C4-2B (cell line): ENCODE measurements around the gene SHOX.

ENCODE experiments used
- CTCF ChIP-seq: fragments of 450-650 bp; conservative IDR thresholded peaks from 2 replicates; pipeline ENCODE4 v1.5.1; 2017; ENCODE audit warnings: mild to moderate bottlenecking
- ZFX ChIP-seq: fragments of 450-650 bp; IDR thresholded peaks from 2 replicates; pipeline ENCODE4 v1.6.1; 2017

- TF ChIP-seq CTCF (no peak), ZFX (no peak)
Observed at GRCh38 chrX:650324-650723, 19.7 kb downstream of the SHOX start.
